Measurements from ENCODE around the gene TBC1D30.
"Not testable (repeated sequence)": the region's sequence is repeated elsewhere in the genome, so short reads cannot be mapped to it uniquely, and the experiment has no call there.

The TBC1D30 gene, protein sequence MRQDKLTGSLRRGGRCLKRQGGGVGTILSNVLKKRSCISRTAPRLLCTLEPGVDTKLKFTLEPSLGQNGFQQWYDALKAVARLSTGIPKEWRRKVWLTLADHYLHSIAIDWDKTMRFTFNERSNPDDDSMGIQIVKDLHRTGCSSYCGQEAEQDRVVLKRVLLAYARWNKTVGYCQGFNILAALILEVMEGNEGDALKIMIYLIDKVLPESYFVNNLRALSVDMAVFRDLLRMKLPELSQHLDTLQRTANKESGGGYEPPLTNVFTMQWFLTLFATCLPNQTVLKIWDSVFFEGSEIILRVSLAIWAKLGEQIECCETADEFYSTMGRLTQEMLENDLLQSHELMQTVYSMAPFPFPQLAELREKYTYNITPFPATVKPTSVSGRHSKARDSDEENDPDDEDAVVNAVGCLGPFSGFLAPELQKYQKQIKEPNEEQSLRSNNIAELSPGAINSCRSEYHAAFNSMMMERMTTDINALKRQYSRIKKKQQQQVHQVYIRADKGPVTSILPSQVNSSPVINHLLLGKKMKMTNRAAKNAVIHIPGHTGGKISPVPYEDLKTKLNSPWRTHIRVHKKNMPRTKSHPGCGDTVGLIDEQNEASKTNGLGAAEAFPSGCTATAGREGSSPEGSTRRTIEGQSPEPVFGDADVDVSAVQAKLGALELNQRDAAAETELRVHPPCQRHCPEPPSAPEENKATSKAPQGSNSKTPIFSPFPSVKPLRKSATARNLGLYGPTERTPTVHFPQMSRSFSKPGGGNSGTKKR

DNA sequence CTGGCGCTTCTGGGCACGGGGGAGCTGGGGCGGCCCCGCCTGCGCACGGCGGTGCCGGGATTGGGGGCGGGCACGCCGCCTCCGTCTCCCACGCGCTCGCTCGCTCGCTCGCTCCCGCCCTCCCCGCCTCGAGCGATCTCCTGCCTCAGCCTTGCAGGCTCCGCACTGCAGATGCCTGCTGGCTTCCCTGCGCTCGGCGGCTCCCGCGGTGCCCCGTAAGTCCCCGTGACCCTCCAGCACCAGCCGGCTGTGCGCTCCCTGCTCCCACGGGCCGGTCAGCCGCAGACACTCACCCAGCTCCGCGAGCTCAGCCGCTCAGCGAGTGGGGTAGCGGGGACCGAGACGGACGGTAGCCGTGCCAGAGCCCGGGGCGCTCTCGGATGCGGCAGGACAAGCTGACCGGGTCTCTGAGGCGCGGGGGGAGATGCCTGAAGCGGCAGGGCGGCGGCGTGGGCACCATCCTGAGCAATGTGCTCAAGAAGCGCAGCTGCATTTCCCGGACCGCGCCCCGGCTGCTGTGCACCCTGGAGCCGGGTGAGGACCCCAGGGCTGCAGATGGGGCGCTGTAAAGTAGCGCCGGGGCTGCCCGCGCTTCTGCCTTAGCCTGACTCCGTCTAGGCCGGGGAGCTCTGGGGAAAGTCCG lies at the start of gene TBC1D30:
Gene TBC1D30 (plus strand): TSS at position 148 of the 643 bp plus-strand sequence. CDS start 233 bp downstream, at position 381.
- no peak within 1 kb of the TSS for H3K27ac ChIP-seq
- DNase-seq (ENCODE audit: low spot score): no peak
- ChIA-PET POLR2A (ENCODE audit: low non-redundant PET) (no interaction called here), CTCF (interaction anchor here (0.5 to 0.6 kb wide), 2 partner anchors 31 to 1182 kb away, joined by 3 to 4 read pairs; no protein-coding TSS in a partner anchor)
- TF ChIP-seq CTCF (conservative IDR thresholded peaks at IDR 0.05; ENCODE audit: low read depth): no peak

- H3K27ac ChIP-seq; DNase-seq (ENCODE audit: low spot score); POLR2A ChIA-PET (ENCODE audit: low non-redundant PET): not testable (repeated sequence)
- CTCF ChIA-PET: interaction anchor here (1.0 kb wide), 1 partner anchor 95 kb away, joined by 3 read pairs; no protein-coding TSS in a partner anchor
Observed at GRCh38 chr12:64775147-64775736, 49.2 kb upstream of the TBC1D30 start.

DNA sequence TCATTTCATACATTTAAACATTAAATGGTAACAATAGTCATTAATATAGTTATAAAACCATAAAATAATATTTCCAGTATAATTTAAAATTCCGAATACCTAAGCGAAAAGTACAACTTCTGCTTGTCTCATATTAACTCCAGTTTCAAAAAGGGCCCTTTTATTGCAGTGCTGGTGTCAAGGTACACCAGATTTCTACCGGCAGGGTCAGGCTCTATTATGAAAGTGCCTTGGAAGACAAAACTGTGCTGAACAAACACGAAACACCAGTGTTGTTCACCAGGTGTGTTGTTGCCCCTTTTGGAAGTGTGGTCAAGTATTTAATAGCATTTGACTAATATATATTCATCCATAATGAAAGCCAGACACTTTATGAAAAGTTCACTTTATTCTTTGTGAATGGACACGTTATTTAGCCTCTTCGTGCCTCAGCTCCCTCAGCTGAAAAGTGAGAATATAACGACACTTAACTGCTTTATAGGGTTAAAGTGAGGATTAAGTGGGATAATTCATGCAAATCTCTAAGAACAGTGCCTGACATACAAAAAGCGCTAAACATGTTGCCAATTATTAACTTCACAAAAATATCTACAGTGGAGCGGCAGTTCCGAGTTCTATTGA lies 45.0 kb upstream of the TBC1D30 start:
- TF ChIP-seq CTCF (conservative IDR thresholded peaks at IDR 0.05; ENCODE audit: low read depth): no peak
- no peak overlapping the region for H3K27ac ChIP-seq
- CTCF ChIA-PET: interaction anchor here (1.5 to 2.4 kb wide), 2 partner anchors 13 to 16 kb away, joined by 3 to 13 read pairs; no protein-coding TSS in a partner anchor
- POLR2A ChIA-PET (ENCODE audit: low non-redundant PET): no interaction called here
- no peak for DNase-seq (ENCODE audit: low spot score)

DNA sequence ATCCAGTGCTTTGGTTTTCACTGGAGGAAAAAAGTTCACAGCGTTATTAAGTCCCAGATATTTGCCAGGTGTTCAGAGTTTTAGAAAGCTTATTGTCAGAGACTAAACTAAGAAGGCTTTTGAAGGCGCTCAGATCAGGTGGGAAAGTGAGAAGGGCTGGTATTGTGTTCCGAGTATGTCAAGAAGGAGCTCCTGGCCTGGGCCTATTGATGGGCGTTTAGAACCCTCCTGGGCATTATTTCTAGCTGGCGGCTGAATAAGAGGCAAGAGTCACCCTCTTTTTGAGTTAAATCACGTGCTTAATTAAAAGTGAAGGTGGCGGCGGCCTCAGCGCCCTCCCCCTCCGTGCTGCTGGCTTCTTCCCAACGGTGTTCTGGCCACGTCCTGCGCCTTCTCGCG lies 44.3 kb upstream of the TBC1D30 start:
- no peak for DNase-seq (ENCODE audit: low spot score)
- POLR2A ChIA-PET (ENCODE audit: low non-redundant PET): interaction anchor here (0.5 kb wide), 1 partner anchor 158 kb away, joined by 5 read pairs; no protein-coding TSS in a partner anchor
- CTCF ChIA-PET: interaction anchor here (0.5 to 2.4 kb wide), 5 partner anchors 13 to 391 kb away, joined by 3 to 13 read pairs (median 3); no protein-coding TSS in a partner anchor
- no peak for TF ChIP-seq CTCF (conservative IDR thresholded peaks at IDR 0.05; ENCODE audit: low read depth)
- no peak overlapping the region for H3K27ac ChIP-seq

GRCh38 chr12:64780531-64781279 lies 43.7 kb upstream of the TBC1D30 start:
- ChIA-PET CTCF (interaction anchor here (0.5 to 2.4 kb wide), 6 partner anchors 14 to 391 kb away, joined by 3 to 13 read pairs (median 4); no protein-coding TSS in a partner anchor), POLR2A (ENCODE audit: low non-redundant PET) (interaction anchor here (0.5 kb wide), 1 partner anchor 159 kb away, joined by 5 read pairs; no protein-coding TSS in a partner anchor)
- peak; percentile 48 for DNase-seq (ENCODE audit: low spot score)
- H3K27ac ChIP-seq: no peak overlapping the region
- TF ChIP-seq CTCF (conservative IDR thresholded peaks at IDR 0.05; ENCODE audit: low read depth): 0 out of 2 replicates have a peak, but pooled peaks have one; percentile 8

All from RWPE1 (cell line).